IPS-18c (cell line): Measurements from ENCODE around the gene JSRP1.
A peak's percentile ranks its signal among the peaks of the same experiment; 100 is the strongest.

Source experiments
- H3K4me3 ChIP-seq: 2 replicates; pipeline ENCODE4 v1.7.0; 2013; ENCODE audit warnings: low read depth, mild to moderate bottlenecking, low read length, moderate library complexity; ENCODE audit not compliant: insufficient read depth
- H3K9me3 ChIP-seq: one replicate; pipeline ENCODE4 v1.6.1; 2013; ENCODE audit warnings: mild to moderate bottlenecking, low read length, moderate library complexity; ENCODE audit not compliant: control insufficient read depth, insufficient read depth

JSRP1 gene, protein sequence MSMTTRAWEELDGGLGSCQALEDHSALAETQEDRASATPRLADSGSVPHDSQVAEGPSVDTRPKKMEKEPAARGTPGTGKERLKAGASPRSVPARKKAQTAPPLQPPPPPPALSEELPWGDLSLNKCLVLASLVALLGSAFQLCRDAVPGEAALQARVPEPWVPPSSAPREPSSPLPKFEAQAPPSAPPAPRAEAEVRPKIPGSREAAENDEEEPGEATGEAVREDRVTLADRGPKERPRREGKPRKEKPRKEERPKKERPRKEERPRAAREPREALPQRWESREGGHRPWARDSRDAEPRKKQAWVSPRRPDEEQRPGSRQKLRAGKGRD

DNA sequence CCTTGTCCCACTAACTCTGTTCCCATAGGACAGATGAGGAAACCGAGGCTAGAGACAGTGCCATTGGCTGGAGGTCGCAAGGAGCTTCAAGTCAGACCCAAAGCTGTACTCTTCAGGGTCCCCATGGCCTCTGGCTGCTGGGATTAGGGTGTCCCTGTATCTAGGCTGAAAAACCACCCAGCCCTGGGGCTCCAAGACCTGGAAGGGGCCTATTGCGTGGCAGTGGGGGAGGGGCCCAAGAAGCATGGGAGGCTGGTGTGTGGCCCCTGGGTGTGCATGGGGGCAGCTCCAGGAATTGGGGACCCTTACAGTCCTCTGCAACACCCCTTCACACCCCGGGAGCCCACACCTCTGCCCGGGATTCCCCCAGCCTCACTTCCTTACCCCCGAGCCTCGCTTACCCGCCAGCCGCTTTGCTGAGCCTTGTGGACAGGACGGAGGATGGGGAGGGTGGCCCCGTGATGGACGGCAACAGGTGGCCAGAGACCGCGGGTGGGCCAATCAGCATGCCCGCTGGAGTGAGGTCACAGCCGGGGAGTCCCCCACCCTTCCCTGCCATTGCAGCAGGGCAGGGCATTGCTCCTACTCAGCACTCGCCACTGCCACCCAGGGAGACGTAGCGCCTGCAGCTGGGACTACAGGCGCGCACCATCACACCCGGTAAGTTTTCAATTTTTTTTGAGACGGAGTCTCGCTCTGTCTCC is at the start of gene JSRP1:
TSS of gene JSRP1 (minus strand) at position 436 of the 704 bp plus-strand sequence. CDS start 1,103 bp downstream, outside the sequence.
- H3K9me3 ChIP-seq: no peaks in the 10 kb centered on the region
- H3K4me3 ChIP-seq: no peak within 1 kb of the TSS

DNA sequence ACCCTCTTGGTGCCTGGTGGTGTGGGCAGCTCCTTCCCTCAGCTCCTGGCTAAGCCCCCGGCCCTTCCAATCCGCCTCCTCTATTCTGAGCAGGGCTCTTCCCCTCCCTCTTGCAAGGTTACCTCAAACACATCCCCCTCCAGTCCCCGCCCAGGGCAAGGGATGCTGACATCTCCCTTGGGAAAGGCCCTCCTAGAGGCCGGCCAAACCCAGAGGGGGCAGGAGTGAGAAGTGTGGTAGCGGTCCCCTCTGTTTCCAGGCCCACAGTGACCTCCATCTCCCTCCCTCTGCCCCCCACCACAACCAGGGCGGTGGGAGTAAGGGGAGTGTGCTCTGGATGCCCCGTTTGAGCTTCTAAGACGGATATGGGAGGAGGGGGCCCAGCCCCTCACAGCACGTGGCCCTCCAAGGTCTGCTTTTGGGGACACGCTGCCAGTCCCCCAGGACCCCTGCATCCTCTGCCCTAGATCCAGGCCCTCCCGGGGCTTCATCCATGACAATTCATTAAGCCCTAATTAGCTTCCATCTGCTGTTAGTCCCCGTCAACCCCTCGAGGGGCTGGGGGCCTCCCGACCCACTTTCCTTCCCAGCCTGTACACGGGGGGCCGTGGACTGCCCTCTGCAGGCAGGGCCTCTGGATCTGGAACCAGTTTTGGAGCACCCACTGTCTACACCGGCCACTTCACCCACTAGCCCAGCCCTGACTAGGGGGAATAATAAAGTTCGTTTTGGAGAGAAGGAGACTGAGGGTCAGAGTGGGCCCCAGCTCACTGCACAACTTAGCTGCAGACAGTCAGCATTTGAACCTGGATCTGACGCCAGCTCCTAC is 49.4 kb upstream of the JSRP1 start:
- H3K4me3 ChIP-seq: no peak overlapping the region
- H3K9me3 ChIP-seq: peaks cover 2% of the 10 kb centered on the region

DNA sequence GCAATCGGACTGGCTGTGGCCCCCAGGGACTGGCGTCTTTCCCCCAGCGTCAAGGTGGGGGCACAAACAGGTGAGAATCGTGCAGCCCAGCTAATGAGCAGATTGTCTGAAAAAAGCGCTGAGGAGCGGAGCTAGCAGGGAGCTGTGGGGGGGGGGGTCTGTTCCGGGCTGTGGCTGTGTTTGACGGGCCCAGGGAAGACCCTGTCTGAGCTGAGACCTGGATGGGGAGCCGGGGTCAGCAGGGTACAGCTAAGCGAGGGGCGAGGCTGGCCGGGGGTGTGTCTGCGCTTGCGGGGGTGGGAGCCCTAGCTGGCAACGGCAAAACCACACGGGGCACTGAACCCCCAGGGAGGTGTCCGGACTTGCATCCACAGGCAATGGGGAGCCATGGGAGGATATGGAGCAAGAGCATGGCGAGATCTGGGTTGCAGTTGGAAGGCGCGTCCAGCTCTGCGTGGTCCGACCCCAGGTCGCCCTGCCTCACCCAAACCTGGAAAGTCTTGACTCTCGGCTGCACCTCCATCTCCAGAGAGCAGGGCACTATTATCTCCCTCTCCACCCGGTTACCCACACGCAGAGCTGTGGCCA is 47.1 kb upstream of the JSRP1 start:
- H3K9me3 ChIP-seq: peaks cover 2% of the 10 kb centered on the region

DNA sequence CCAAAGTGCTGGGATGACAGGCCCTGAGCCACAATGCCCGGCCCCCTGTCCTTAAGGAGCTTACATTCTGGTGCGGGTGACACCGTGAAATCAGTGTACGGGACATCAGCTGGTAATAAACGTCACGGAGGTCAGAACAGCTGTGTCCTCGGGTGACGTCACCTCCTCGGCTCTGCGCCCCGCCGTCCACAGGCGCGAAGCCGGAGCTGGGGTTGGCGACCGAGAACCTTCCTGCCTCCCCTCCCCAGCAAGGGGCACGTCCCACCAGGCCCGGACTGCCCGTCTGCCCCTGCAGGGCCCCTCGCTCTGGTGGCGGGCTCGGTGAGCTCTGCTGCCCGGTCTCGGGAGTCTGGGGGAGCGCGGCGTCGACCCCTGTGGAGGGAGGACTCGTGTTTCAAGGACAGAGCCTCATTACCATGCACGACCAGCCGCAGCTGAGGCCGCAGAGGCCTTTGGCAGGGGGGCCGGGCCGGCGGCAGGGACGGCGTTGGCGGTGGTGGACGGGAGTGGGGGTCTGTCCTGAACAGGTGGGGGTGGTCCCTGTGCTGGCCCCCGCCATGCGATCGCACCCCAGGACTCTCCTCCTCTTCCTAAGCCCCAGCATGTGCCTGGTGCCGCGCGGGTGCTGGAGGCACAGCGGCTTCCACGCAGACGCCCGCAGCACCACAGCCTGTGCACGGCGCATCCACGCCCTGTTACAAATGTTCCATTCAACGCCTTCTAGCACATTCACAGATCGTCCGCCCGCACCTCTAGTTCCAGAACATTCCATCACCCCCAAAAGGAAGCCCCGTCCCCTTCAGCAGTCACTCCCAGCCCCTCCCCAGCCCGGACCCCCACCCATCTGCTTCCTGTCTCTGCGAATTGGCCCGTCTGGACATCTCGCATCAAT is 46.3 kb upstream of the JSRP1 start:
- Histone ChIP-seq H3K9me3 (peaks cover 2% of the 10 kb centered on the region), H3K4me3 (peak overlapping the region; percentile 24; the same call in 1 of the 2 replicates)

More for the DNA sequence above, 47.1 kb upstream of the JSRP1 start:
- H3K4me3 ChIP-seq: no peak overlapping the region

DNA sequence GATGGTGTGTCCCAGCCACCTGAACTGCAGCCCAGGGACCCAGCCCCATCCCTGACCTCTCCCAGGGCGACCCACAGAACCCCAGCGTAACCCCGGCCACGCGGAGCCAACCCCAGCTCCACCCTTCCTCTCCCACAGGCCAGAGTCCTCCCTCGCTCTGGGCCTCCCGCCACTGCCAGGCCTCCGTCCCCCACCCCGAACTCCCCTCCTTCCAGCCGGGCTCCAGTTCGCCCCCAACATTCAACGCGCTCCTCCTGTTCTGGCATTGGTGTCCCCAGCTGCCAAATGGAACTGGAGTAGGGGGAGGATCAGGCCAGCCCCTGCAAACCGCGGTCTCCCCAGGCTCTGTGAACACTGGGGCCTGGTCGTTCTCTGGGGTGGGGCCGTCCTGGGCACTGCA is 44.3 kb upstream of the JSRP1 start:
- Histone ChIP-seq H3K4me3 (no peak overlapping the region), H3K9me3 (peaks cover 2% of the 10 kb centered on the region)

DNA sequence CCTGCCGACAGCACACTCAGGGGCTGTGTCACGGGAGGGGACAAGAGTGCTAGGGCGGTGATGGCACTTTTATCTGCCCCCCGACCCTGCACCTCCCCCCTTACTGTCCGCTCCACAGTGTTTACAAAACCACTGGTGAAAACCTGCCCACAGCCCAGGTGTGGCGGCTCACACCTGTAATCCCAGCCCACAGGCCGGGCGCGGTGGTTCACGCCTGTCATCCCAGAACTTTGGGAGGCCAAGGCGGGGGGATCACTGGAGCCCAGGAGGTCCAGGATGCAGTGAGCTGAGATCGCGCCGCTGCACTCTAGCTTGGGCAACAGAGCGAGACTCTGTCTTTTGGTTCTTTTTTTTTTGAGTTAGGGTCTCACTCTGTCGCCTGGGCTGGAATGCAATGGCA is 39.9 kb upstream of the JSRP1 start:
- no peaks in the 10 kb centered on the region for H3K9me3 ChIP-seq
- H3K4me3 ChIP-seq: no peak overlapping the region

DNA sequence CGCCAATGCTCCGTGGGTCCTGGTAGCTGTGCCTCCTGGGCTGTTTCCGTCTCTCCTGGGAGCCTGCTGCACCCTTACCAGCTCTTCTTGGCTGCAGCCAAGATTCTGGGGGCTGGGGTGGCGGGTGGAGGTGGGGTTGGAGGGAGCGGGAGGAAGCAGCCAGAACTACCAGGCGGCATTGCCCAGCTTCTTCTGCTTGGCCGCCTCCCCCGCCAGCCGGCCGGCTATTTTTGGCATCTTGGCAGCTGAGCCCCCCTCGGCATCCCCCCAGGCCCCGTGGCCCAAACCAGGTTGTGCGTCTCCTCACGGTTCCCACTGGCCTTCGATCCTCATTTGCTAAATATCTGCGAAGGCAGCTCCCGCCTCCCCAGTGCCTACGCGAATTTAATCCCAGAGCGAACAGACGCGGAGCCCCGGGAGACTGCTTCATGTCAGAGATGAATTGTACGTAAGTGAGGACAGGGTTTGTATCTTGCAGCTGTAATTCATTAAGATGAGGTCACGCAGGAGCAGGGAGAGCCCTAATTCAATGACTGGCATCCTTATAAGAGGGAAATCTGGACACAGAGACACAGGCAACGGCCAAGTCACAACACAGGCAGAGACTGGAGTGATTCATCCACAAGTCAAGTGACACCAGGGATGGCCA is 38.6 kb upstream of the JSRP1 start:
- Histone ChIP-seq H3K4me3 (no peak overlapping the region), H3K9me3 (no peaks in the 10 kb centered on the region)

DNA sequence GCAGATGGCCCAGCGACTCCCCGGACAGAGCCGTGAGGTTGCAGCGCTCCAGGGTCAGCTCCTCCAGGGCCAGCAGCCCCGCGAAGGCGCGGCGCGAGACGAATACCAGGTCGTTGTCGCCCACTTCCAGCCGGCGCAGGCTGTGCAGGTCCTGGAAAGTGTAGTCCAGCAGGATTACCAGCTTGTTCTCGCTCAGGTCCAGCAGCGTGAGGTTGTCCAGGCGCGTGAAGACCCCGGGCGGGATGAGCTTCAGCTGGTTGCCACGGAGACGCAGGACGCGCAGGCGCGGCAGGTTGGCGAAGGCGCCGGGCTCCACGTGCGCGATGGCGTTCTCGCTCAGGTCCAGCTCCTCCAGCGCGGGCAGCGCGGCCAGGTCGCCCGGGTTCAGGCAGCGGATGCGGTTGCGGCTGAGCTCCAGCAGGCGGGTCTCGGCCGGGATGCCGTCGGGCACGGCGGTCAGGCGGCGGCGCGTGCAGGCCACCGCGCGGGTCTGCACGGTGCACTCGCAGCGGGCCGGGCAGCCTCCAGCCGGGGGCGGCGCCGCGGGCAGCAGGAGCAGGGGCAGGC is 35.1 kb upstream of the JSRP1 start:
- no peak overlapping the region; the same call in 1 of the 2 replicates for H3K4me3 ChIP-seq

DNA sequence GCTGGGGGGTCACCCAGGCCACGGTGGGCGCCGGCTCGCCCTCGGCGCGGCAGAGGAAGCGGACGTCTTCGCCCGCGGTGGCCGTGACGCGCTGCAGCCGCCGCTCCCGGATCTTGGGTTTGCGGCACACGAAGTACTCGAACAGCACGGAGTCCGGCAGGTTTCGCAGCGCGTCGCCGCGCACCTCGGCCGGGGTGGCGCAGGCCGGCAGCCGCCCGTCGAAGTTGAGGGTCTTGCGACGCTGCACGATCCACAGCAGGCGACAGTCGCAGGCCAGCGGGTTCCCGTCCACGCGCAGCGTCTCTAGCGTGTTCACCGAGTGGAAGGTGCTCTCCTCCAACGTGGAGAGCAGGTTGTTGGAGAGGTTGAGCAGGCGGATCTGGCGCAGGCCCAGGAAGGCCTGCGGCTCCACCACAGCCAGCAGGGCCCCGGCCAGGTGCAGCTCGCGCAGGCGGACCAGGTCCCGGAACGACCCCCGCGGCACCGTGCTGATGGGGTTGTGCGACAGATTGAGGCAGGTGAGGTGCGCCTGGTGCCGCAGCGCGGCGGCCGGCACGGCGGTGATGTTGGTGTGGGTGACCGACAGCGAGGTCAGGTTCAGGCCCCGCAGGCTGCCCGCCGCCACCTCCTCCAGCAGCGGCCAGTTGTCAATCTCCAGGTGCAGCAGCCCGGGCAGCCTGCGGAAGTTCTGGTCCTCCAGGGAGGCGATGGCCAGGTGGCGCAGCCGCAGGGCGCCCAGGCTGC is 34.4 kb upstream of the JSRP1 start:
- Histone ChIP-seq H3K9me3 (peaks cover 2% of the 10 kb centered on the region), H3K4me3 (no peak overlapping the region; the same call in 1 of the 2 replicates)

More for the DNA sequence above, 35.1 kb upstream of the JSRP1 start:
- H3K9me3 ChIP-seq: peaks cover 2% of the 10 kb centered on the region

DNA sequence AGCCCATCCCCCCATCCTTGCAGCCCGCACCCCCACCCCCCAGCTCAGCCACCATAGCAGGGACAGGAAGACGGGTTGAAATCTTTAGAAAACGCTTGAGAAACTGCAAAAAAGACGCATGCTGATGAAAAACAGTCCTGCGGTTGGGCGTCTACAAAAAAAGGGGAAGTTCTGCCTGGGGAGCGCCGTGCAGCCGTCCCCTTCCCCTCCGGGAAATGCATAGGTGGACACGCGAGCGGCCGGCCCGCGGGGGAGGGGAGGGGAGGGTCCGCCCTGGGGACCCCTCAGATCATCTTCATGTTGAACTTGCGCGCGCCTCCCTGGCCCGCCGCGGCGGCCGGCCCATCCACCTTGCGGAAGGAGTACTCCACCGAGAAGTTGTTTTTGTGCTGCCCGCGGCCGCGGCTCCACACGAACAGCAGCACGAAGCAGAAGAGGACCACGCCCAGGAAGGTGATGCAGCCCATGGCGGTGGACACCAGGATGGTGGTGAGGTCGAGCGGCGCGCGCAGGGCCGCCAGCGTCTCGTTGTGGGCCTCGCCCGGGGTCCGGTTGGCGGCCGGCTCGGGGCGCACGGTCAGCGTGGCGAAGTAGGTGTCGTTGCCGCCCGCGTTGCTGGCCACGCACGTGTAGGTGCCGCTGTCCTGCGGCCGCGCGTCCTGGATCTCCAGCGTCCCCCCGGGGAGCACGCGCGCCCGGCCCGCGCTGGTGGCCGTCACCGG is 33.7 kb upstream of the JSRP1 start:
- Histone ChIP-seq H3K4me3 (no peak overlapping the region), H3K9me3 (peaks cover 2% of the 10 kb centered on the region)

DNA sequence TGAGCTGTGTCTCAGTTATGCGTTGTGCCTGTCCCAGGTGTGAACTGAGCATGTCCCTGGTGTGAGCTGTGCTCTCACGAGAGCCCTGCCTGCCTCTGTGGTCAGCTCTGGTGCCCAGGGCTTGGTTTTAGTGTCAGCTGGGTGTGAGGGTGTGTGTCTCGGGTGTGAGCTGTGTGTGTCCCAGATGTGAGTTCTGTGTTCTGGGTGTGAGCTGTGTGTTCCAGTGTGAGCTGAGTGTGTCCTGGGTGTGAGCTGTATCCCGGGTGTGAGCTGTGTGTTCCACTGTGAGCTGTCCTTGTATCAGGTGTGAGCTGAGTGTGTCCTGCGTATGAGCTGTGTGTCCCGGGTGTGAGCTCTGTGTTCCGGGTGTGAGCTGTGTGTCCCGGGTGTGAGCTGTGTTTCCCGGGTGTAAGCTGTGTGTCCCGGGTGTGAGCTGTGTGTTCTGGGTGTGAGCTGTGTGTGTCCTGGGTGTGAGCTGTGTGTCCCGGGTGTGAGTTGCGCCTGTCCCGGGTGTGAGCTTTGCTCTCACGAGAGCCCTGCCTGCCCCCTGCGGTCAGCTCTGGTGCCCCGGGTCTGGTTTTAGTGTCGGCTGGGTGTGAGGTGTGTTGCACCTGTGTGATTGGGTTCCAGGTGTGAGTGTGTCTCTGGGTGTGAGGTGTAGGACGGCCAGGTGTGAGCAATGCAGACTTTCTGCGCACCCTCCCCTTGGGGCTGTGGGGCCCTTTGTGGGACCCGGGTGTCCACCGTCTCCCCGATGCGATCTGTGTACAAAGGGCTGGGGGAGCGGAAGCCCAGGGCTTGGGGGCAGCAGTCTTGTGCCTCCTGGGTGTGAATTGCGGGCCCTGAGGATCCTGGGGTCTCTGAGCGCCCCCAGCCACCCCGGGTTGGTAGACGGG is 32.8 kb upstream of the JSRP1 start:
- peaks cover 2% of the 10 kb centered on the region for H3K9me3 ChIP-seq
- H3K4me3 ChIP-seq: no peak overlapping the region

DNA sequence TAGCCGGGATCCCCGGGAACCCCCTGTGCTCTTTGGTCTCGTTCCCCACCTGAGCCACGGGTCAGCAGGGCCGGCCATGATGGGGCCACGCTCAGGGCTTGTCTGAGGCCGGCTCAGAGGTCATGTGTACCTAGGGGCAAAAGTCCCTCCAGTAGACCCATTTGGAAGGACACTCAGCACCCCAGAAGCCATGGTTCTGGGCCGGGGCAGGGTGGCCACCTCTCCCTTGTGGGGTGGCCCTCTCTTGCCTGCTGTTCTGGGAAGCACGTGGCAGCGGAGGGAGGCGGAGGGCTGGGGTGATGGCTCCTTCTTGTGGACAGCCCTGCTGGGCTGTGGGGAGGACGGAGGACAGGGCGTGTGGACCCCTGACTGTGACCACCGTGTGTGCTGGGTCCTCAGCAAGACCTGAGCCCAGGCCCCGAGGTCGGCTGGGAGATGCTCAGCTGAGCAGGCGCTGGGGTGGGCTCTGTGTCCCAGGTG is 32.2 kb upstream of the JSRP1 start:
- Histone ChIP-seq H3K9me3 (peaks cover 2% of the 10 kb centered on the region), H3K4me3 (no peak overlapping the region)

DNA sequence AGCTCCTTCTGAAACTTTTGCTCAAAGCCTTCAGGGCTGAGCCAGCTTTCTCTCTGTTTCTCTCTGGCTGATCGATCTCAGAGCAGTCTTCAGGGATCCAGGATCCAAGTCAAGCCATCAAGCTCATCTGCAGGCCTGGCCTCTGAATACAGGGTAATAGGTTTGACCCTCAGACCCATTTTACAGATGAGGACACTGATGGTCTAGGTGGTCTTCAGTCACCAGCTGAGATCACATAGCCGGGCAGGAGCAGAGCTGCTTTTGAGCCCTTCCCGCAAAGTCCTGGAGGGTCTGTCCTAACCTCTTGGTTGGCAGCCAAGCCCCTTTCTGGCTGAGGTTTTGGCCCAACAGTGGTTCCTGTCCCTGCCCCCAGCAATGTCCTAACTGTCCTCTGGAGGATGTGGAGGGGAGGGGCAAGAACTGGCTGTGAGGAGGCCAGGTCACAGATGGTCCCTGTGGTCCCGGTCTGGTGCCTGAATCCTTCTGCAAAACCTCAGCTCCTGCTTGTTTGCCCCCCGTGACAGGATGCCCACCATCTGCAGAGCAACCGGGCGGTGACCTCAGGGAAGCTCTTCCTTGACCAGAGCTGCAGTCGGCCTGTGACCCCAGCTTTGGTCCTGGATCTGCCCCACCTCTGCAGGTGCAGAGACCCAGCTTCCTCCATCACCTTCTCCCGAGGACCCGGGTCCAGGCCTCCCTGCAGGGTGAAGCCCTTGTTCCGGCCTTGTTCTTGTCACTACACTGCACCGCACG is 31.5 kb upstream of the JSRP1 start:
- H3K9me3 ChIP-seq: peaks cover 2% of the 10 kb centered on the region
- no peak overlapping the region for H3K4me3 ChIP-seq
